Glutamatergic neuron (in vitro differentiated cells): Measurements from ENCODE around the gene VWA3B. TPM values are rescaled to one million over a fixed set of nuclear protein-coding genes. Genes with fewer than 3 reads are reported as not detected.
"Not testable (repeated sequence)": the region's sequence is repeated elsewhere in the genome, so short reads cannot be mapped to it uniquely, and the experiment has no call there.

Source experiments
- DNase-seq: peaks from one replicate; pipeline ENCODE4 v3.0.0; 2022
- H3K27ac Mint-ChIP-seq: one replicate; pipeline ENCODE4 v1.8.0; 2020; ENCODE audit warnings: mild to moderate bottlenecking, mixed read lengths, inconsistent platforms; ENCODE audit not compliant: unreplicated experiment
- H3K27me3 Mint-ChIP-seq: one replicate; pipeline ENCODE4 v1.8.0; 2020; ENCODE audit warnings: mild to moderate bottlenecking, moderate library complexity, mixed read lengths, inconsistent platforms; ENCODE audit not compliant: unreplicated experiment
- H3K36me3 Mint-ChIP-seq: one replicate; pipeline ENCODE4 v1.8.0; 2020; ENCODE audit warnings: mild to moderate bottlenecking, mixed read lengths, inconsistent platforms; ENCODE audit not compliant: unreplicated experiment
- H3K4me1 Mint-ChIP-seq: one replicate; pipeline ENCODE4 v1.8.0; 2020; ENCODE audit warnings: mild to moderate bottlenecking, low read depth, mixed read lengths, inconsistent platforms; ENCODE audit not compliant: unreplicated experiment
- H3K4me3 Mint-ChIP-seq: one replicate; pipeline ENCODE4 v1.8.0; 2020; ENCODE audit warnings: mild to moderate bottlenecking, mixed read lengths, inconsistent platforms; ENCODE audit not compliant: unreplicated experiment
- H3K9me3 Mint-ChIP-seq: one replicate; pipeline ENCODE4 v1.8.0; 2020; ENCODE audit warnings: mild to moderate bottlenecking, moderate library complexity, mixed read lengths, inconsistent platforms; ENCODE audit not compliant: unreplicated experiment
- total RNA-seq: library from RNA; stranded (reverse); fragmentation: NEBNext Ultra II Directional; extraction: Animal tissue kit (Norgen Biotek cat#: 25700); gene quantifications from one replicate; pipeline ENCODE4 v1.2.1, GENCODE V29; 2021; ENCODE audit not compliant: unreplicated experiment
- TF ChIP-seq, protein P1 (sequence below): fragments of 200-600 bp; sonication (generic); IDR thresholded peaks from one replicate; pipeline ENCODE4 v1.5.0; 2021; ENCODE audit not compliant: partially characterized antibody, unreplicated experiment

VWA3B gene
- total RNA-seq, 1 donor from 2014 or later = not detected

- no peak for DNase-seq
- Mint-ChIP-seq H3K27me3 (peaks cover 5% of the 10 kb centered on the region), H3K36me3 (peaks cover 1% of the 10 kb centered on the region), H3K27ac (no peak overlapping the region), H3K9me3 (peaks cover 5% of the 10 kb centered on the region), H3K4me1 (peaks cover 4% of the 10 kb centered on the region), H3K4me3 (no peak overlapping the region)
- TF ChIP-seq, protein P1, sequence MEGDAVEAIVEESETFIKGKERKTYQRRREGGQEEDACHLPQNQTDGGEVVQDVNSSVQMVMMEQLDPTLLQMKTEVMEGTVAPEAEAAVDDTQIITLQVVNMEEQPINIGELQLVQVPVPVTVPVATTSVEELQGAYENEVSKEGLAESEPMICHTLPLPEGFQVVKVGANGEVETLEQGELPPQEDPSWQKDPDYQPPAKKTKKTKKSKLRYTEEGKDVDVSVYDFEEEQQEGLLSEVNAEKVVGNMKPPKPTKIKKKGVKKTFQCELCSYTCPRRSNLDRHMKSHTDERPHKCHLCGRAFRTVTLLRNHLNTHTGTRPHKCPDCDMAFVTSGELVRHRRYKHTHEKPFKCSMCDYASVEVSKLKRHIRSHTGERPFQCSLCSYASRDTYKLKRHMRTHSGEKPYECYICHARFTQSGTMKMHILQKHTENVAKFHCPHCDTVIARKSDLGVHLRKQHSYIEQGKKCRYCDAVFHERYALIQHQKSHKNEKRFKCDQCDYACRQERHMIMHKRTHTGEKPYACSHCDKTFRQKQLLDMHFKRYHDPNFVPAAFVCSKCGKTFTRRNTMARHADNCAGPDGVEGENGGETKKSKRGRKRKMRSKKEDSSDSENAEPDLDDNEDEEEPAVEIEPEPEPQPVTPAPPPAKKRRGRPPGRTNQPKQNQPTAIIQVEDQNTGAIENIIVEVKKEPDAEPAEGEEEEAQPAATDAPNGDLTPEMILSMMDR = no peak
Observed at GRCh38 chr2:98300141-98300874, 213.3 kb downstream of the VWA3B start.

GRCh38 chr2:98301469-98301868 is 214.5 kb downstream of the VWA3B start:
- Mint-ChIP-seq H3K9me3 (peaks cover 3% of the 10 kb centered on the region), H3K4me3 (no peak overlapping the region), H3K4me1 (no peaks in the 10 kb centered on the region), H3K27ac (no peak overlapping the region), H3K27me3 (peaks cover 3% of the 10 kb centered on the region), H3K36me3 (peaks cover 6% of the 10 kb centered on the region)
- TF ChIP-seq, protein P1 = no peak
- no peak for DNase-seq

DNA sequence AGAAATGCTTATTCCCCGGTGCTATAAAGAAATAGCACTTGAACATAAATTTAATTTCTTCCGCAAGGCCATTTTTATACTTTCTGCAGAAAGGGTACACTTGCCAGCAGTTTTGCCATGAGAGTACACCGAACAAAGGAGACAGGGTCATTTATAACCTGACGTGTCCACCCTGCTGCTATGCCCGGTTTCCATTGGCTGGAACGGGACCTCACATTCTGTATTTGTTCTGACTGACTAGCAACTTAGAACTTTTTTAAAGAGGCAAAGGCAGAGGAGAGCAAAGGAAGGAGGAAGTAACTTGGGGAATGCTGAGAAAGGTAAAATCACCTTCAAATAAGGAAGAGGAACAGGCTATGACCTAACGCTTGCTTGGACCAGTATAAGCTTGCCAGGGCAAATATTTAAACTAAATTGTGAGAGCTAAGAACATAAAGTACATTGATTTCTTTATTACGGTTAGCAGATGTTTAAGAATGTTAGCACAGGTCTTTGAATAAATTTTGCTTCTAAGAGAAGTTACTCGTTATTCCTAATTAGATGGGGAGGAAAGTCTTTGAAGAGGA is 220.2 kb downstream of the VWA3B start:
- DNase-seq, H3K4me1 Mint-ChIP-seq, H3K4me3 Mint-ChIP-seq, H3K27ac Mint-ChIP-seq, H3K27me3 Mint-ChIP-seq, H3K9me3 Mint-ChIP-seq, H3K36me3 Mint-ChIP-seq: not testable (repeated sequence)

GRCh38 chr2:98308068-98308467 is 221.1 kb downstream of the VWA3B start:
- no peaks in the 10 kb centered on the region for H3K9me3 Mint-ChIP-seq
- H3K36me3 Mint-ChIP-seq = peaks cover 6% of the 10 kb centered on the region
- H3K4me3 Mint-ChIP-seq = no peak overlapping the region
- TF ChIP-seq, protein P1 = no peak
- DNase-seq = no peak
- peaks cover 7% of the 10 kb centered on the region for H3K27me3 Mint-ChIP-seq
- no peaks in the 10 kb centered on the region for H3K4me1 Mint-ChIP-seq
- no peak overlapping the region for H3K27ac Mint-ChIP-seq

DNA sequence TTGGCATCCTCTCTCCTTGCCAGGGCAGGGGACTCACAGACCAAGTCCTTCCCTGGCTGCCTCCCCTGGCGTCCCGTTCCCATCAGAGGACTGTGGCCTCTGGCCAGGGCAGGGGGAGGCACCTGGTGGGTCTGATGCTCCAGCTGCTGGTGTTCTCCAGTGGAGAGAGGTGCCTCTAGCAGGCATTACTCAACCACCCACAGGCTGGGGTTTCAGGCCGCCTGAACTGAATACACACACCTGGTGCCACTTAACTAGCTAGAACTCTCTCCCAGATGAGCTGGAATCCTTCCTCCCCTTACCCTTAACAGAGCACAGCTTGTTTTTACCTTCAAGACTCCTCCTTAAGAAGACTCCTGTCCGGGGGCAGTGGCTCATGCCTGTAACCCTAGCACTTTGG is 221.6 kb downstream of the VWA3B start:
- no peak overlapping the region for H3K27ac Mint-ChIP-seq
- H3K4me3 Mint-ChIP-seq = no peak overlapping the region
- no peaks in the 10 kb centered on the region for H3K9me3 Mint-ChIP-seq
- DNase-seq = no peak
- H3K27me3 Mint-ChIP-seq = peaks cover 6% of the 10 kb centered on the region
- H3K36me3 Mint-ChIP-seq = peaks cover 6% of the 10 kb centered on the region
- TF ChIP-seq, protein P1 = no peak
- H3K4me1 Mint-ChIP-seq = no peaks in the 10 kb centered on the region
